ENCODE results near the gene ELN.

DNA sequence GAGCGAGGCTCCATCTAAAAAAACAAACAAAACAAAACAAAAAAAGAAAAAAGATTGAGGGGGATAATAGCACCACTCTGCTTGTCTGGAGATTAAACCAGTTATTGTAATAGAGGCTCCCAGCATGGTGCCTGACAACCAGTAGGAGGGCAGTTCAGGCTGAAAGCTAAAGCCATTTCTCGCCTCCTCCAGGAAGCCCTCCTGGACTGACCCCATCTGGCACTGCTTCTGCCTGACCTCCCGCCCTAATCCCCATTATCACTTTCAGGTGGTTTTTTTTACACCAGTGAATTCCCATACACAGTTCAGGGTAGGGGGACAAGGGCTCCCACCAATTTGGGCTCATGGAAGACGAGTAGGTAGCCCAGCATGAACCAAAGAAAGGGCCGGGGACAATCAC lies 8.8 kb upstream of the ELN start:
- no peak for TF ChIP-seq CTCF (conservative IDR thresholded peaks at IDR 0.05 in 1 of 2, IDR thresholded peaks at IDR 0.05 in 1 of 2; ENCODE audit: low read depth in 1 of 2, low read length in 2 of 2)
- TF ChIP-seq EZH2 (IDR thresholded peaks at IDR 0.05; ENCODE audit: low read length, missing control alignments) = no peak

All from fibroblast of lung (primary cell).